ENCODE results near the gene PSAPL1. TPM values are rescaled to one million over a fixed set of nuclear protein-coding genes. Genes with fewer than 3 reads are reported as not detected.

PSAPL1 gene
- total RNA-seq, 1 donor from 2014 or later, result not detected

GRCh38 chr4:7417639-7418038 lies 17.1 kb downstream of the PSAPL1 start:
- H3K36me3 ChIP-seq (ENCODE audit: insufficient read depth, low read length), result no peaks in the 10 kb centered on the region
- TF ChIP-seq EZH2 (IDR thresholded peaks at IDR 0.05; ENCODE audit: insufficient read depth, low read length) (no peak), CTCF (IDR thresholded peaks at IDR 0.05; ENCODE audit: insufficient read depth, low read depth, low read length) (no peak)
- no peaks in the 10 kb centered on the region for H3K27me3 ChIP-seq (ENCODE audit: insufficient read depth, low read length)
- H4K20me1 ChIP-seq (ENCODE audit: insufficient read depth, low read length), result peaks cover 43% of the 10 kb centered on the region
- FAIRE-seq, result no peak
- Mint-ChIP-seq H3K9me3 (ENCODE audit: unreplicated experiment) (peaks cover 4% of the 10 kb centered on the region), H3K27ac (ENCODE audit: unreplicated experiment) (no peak overlapping the region), H3K27me3 (ENCODE audit: low read depth, unreplicated experiment) (peaks cover 56% of the 10 kb centered on the region), H3K4me1 (ENCODE audit: low read depth, unreplicated experiment) (no peaks in the 10 kb centered on the region), H3K36me3 (ENCODE audit: low read depth, unreplicated experiment) (peaks cover 15% of the 10 kb centered on the region), H3K4me3 (ENCODE audit: unreplicated experiment) (no peak overlapping the region)
- no peaks in the 10 kb centered on the region for H3K4me1 ChIP-seq (ENCODE audit: insufficient read depth, low read length)
- no peak overlapping the region for H3K4me2 ChIP-seq (ENCODE audit: low read length)
- DNase-seq (ENCODE audit: low read depth), result no peak
- no peak overlapping the region for H3K9ac ChIP-seq (ENCODE audit: low read length)
- H3K27ac ChIP-seq (ENCODE audit: low read depth, low read length), result no peak overlapping the region
- no peak overlapping the region for H3K4me3 ChIP-seq (ENCODE audit: insufficient read depth, low read depth, low read length)
- H3K9me3 ChIP-seq (ENCODE audit: insufficient read depth, low read depth, low read length), result no peaks in the 10 kb centered on the region
- no peak overlapping the region for H2AFZ ChIP-seq (ENCODE audit: low read depth, low read length)
- H3K79me2 ChIP-seq (ENCODE audit: insufficient read depth, low read length), result no peaks in the 10 kb centered on the region

DNA sequence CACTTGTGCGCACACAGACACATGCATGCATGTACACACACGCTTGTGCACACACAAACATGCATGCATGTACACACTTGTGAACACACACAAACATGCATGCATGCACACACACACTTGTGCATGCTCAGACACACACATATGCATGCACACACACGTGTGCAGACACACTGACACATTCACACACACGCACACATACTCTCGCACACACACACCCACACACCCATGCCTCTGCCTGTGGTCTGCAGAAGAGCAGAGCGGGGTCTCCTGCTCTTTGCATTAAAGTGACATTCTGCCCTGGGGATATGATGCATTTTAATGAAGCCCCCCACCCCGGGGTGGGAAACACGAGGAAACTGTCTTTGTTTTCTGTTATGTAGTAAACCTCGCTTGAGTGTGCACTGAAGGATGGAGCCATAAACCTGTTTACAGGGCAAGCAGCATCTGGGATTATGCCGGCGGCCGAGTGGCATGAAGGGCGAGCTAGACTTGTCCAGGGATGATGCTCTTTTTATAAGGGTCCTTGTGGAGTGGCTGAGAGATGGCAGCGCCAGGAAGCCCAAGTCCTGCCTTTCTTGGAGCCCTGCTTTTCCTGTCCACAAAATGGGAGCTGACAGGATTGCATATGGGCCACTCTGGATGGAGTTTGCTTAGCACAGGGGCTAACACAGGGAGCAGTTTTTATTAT lies 17.8 kb downstream of the PSAPL1 start:
- Mint-ChIP-seq H3K9me3 (ENCODE audit: unreplicated experiment) (peaks cover 4% of the 10 kb centered on the region), H3K27ac (ENCODE audit: unreplicated experiment) (no peak overlapping the region), H3K4me1 (ENCODE audit: low read depth, unreplicated experiment) (no peaks in the 10 kb centered on the region), H3K27me3 (ENCODE audit: low read depth, unreplicated experiment) (peaks cover 52% of the 10 kb centered on the region), H3K4me3 (ENCODE audit: unreplicated experiment) (no peak overlapping the region), H3K36me3 (ENCODE audit: low read depth, unreplicated experiment) (peaks cover 15% of the 10 kb centered on the region)
- Histone ChIP-seq H3K79me2 (ENCODE audit: insufficient read depth, low read length) (no peaks in the 10 kb centered on the region), H3K9me3 (ENCODE audit: insufficient read depth, low read depth, low read length) (no peaks in the 10 kb centered on the region), H3K9ac (ENCODE audit: low read length) (no peak overlapping the region), H2AFZ (ENCODE audit: low read depth, low read length) (no peak overlapping the region), H4K20me1 (ENCODE audit: insufficient read depth, low read length) (peaks cover 44% of the 10 kb centered on the region), H3K27ac (ENCODE audit: low read depth, low read length) (no peak overlapping the region), H3K4me3 (ENCODE audit: insufficient read depth, low read depth, low read length) (no peak overlapping the region), H3K4me2 (ENCODE audit: low read length) (no peak overlapping the region), H3K4me1 (ENCODE audit: insufficient read depth, low read length) (no peaks in the 10 kb centered on the region), H3K27me3 (ENCODE audit: insufficient read depth, low read length) (no peaks in the 10 kb centered on the region), H3K36me3 (ENCODE audit: insufficient read depth, low read length) (no peaks in the 10 kb centered on the region)
- FAIRE-seq (no peak), DNase-seq (ENCODE audit: low read depth) (no peak)
- TF ChIP-seq EZH2 (IDR thresholded peaks at IDR 0.05; ENCODE audit: insufficient read depth, low read length), result no peak
- TF ChIP-seq CTCF (IDR thresholded peaks at IDR 0.05; ENCODE audit: insufficient read depth, low read depth, low read length), result no peak

Measured in astrocyte (in vitro differentiated cells and primary cell).